ENCODE data around the gene CCDC17. TPM values are rescaled to one million over a fixed set of nuclear protein-coding genes. Genes with fewer than 3 reads are reported as not detected.

Gene CCDC17
- 1 to 10 TPM in 1 of 2 experiments, under 1 TPM in 1; 0.62 to 1.0 TPM for total RNA-seq

DNA sequence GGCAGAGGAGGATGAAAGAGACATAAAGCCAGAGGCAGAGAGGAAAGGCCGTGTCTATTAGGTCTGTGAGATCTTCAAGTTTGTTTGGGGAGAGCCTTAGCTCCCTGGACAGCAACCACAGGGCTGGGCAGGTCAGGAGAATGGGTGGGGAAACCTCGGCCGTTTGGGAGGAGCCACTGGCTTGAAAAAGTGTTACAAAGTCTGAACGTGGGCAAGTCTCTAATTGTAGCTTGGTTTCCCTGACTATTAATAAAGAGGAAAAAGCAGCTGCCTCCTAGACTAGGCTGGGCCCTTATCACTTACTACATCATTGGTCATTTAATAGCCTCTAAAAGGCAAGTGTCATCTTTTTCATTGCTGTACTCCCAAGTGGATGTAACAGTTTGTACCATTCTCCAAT, at the start of gene CCDC17:
CCDC17 (minus strand) TSS at position 83 of the 400 bp plus-strand sequence. CDS start 145 bp downstream, outside the sequence.
- no peak for DNase-seq
- CTCF ChIA-PET = no interaction called here
- H3K4me1 Mint-ChIP-seq (ENCODE audit: low read depth) = peaks cover 2% of the 10 kb centered on the region
- H3K27ac Mint-ChIP-seq = peak within 1 kb of the TSS; percentile 63
- H3K27me3 Mint-ChIP-seq (ENCODE audit: low read depth) = no peaks in the 10 kb centered on the region
- intact Hi-C loops (cut with micrococcal nuclease) = no loop called here
- H3K36me3 Mint-ChIP-seq (ENCODE audit: low read depth) = peaks cover 20% of the 10 kb centered on the region
- no peaks in the 10 kb centered on the region for H3K9me3 Mint-ChIP-seq
- no peak within 1 kb of the TSS for H3K4me3 Mint-ChIP-seq

DNA sequence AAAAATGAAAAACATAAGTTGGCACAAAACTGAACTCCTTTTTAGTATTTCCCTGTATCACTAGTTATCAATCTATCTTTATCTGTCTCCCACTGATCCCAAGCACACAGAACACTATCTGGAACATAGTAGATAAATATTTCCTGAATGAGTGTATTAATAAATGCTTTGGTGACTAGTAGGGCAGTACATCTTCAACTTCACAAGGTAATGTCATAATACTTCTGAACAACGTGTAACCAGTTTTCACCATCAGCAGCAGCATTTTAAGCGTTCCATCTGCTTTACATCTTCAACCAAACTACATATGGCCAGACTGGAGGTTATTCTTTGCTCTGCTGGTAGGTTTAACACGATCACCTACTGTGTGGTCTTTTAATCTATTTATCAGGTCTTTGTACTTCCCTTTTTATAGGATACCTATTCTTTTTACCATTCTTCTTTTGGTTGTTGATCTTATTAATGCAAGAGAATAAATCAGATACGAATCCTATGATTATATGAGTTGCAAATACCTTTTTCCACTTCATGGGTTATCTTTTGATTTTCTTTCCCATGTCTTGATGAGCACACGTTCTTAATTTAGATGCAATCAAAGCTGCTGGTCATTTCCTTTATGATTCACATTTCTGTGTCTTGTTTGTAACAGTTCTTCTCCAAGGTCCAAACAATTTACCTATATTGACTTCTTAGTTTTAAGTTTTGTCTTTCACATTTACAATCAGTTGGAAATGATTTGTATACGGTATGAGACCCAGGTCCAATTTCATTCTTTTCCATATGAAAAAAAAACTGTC, 46.2 kb upstream of the CCDC17 start:
- Mint-ChIP-seq H3K4me3 (no peak overlapping the region), H3K27ac (peak overlapping the region; percentile 30), H3K9me3 (no peaks in the 10 kb centered on the region), H3K36me3 (ENCODE audit: low read depth) (peaks cover 12% of the 10 kb centered on the region), H3K27me3 (ENCODE audit: low read depth) (no peaks in the 10 kb centered on the region), H3K4me1 (ENCODE audit: low read depth) (peaks cover 57% of the 10 kb centered on the region)
- intact Hi-C loops (cut with micrococcal nuclease) = no loop called here
- DNase-seq = no peak
- CTCF ChIA-PET = no interaction called here

DNA sequence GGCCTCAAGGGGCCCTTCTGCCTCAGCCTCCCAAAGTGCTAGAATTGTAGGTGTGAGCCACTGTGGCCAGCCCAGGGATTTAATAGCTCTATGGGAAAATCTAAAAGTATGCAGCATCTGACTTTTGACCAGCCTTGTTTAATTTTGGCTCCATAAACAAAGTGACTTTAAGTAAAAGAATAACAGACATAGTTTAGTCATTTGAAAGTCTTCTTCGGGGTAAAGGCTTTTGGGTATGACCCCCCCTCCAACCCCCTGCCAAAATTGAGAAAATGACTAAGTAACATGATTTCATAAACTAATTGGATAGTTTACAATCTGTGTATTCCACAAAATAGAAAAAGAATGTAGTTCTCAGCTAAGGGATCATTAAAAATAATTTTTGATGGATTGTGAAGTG, 45.5 kb upstream of the CCDC17 start:
- CTCF ChIA-PET = no interaction called here
- intact Hi-C loops (cut with micrococcal nuclease) = no loop called here
- Mint-ChIP-seq H3K27me3 (ENCODE audit: low read depth) (no peaks in the 10 kb centered on the region), H3K4me1 (ENCODE audit: low read depth) (peaks cover 54% of the 10 kb centered on the region), H3K27ac (no peak overlapping the region), H3K9me3 (no peaks in the 10 kb centered on the region), H3K36me3 (ENCODE audit: low read depth) (peaks cover 11% of the 10 kb centered on the region), H3K4me3 (no peak overlapping the region)
- no peak for DNase-seq

DNA sequence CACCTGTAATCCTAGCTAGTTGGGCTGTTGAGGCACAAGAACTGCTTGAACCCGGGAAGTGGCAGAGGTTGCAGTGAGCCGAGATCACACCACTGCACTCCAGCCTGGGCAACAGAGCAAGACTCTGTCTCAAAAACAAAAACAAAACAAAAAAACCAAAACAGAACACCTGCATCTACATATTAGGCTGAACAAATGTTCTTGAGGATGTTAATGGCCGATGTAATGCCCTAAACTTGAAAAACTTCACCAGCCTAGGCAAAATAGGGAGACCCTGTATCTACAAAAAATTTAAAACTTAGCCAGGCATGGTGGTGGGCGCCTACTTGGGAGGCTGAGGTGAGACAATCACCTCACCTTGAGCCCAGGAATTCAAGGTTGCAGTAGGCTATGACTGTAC, 44.7 kb upstream of the CCDC17 start:
- peaks cover 49% of the 10 kb centered on the region for H3K4me1 Mint-ChIP-seq (ENCODE audit: low read depth)
- CTCF ChIA-PET = no interaction called here

DNA sequence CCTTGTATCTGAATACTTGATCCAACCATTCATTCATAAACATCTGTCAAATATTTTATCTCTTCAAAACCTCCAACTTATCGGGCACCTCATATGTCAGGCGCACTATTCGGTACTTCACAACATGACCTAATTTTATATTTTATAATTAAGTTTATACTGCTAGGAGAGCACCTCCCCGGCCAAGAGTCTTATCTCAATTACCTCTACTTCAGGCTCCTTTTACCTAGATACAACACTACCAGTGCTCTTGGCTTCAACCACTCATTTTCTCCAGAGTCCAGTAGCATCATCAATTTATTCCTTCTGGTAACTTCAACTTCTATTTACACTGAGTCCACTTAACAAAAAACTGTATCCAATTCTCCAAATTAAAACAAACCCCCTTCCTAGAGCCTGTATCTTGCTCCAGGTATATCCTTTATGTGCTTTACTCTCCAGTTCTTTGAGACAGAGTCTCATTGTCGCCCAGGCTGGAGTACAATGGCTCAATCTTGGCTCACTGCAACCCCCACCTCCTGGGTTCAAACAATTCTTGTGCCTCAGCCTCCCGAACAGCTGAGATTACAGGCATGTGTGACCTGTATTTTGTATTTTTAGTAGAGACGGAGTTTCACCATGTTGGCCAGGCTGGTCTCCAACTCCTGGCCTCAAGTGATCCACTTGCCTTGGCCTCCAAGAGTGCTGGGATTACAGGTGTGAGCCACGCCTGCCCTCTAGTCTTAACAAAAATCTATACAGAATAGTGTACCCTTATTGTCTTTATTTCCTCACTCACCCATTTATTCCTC, 43.7 kb upstream of the CCDC17 start:
- Mint-ChIP-seq H3K4me3 (no peak overlapping the region), H3K27ac (no peak overlapping the region)
- no peak for DNase-seq

More for the DNA sequence above, 44.7 kb upstream of the CCDC17 start:
- Mint-ChIP-seq H3K27me3 (ENCODE audit: low read depth) (no peaks in the 10 kb centered on the region), H3K4me3 (no peak overlapping the region), H3K36me3 (ENCODE audit: low read depth) (peaks cover 10% of the 10 kb centered on the region), H3K27ac (no peak overlapping the region), H3K9me3 (no peaks in the 10 kb centered on the region)
- no peak for DNase-seq
- intact Hi-C loops (cut with micrococcal nuclease) = no loop called here

DNA sequence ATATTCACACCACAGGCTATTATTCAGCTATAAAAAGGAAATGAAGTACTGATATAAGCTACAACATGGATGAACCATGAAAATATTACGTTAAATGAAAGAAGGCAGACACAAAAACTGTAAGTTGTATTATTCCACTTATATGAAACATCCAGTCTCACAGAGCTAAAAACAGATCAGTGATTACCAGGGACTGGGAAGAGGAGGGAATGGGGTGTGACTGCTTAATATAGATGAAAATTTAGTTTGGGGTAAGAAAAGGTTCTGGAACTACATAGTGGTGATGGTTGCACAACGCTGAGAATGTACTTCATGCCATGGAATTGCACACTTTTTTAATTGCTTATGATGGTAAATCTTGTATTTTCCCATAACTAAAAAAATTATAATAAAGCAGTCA, 43.0 kb upstream of the CCDC17 start:
- no peak for DNase-seq
- intact Hi-C loops (cut with micrococcal nuclease) = no loop called here
- no peaks in the 10 kb centered on the region for H3K27me3 Mint-ChIP-seq (ENCODE audit: low read depth)
- no peak overlapping the region for H3K4me3 Mint-ChIP-seq
- H3K9me3 Mint-ChIP-seq = no peaks in the 10 kb centered on the region
- peaks cover 43% of the 10 kb centered on the region for H3K4me1 Mint-ChIP-seq (ENCODE audit: low read depth)
- H3K36me3 Mint-ChIP-seq (ENCODE audit: low read depth) = peaks cover 6% of the 10 kb centered on the region
- CTCF ChIA-PET = no interaction called here
- no peak overlapping the region for H3K27ac Mint-ChIP-seq

More for the DNA sequence above, 43.7 kb upstream of the CCDC17 start:
- Mint-ChIP-seq H3K4me1 (ENCODE audit: low read depth) (peaks cover 45% of the 10 kb centered on the region), H3K27me3 (ENCODE audit: low read depth) (no peaks in the 10 kb centered on the region), H3K36me3 (ENCODE audit: low read depth) (peaks cover 6% of the 10 kb centered on the region), H3K9me3 (no peaks in the 10 kb centered on the region)
- CTCF ChIA-PET = no interaction called here
- intact Hi-C loops (cut with micrococcal nuclease) = no loop called here

DNA sequence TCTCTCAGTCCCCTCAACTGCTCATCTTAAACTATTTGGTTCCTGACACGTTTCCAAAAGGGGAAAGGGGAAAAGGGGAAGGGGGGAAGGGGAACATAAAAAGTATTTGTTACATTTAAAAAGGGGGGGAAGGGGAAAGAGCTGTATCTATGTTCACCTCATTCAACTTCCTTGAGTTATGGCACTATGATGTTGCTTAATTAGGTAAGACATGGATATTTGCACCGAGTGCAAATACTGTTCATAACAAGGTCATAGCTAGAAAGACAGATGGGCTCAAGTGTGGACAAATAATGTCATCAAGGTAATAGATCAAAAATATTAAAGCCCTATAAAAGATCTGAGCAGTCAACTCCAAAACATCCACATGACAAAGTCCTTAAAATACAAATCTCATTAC, 36.5 kb upstream of the CCDC17 start:
- intact Hi-C loops (cut with micrococcal nuclease) = no loop called here
- Mint-ChIP-seq H3K4me3 (no peak overlapping the region), H3K27ac (no peak overlapping the region), H3K27me3 (ENCODE audit: low read depth) (no peaks in the 10 kb centered on the region), H3K4me1 (ENCODE audit: low read depth) (peaks cover 9% of the 10 kb centered on the region), H3K36me3 (ENCODE audit: low read depth) (peaks cover 18% of the 10 kb centered on the region), H3K9me3 (no peaks in the 10 kb centered on the region)
- CTCF ChIA-PET = no interaction called here
- no peak for DNase-seq

DNA sequence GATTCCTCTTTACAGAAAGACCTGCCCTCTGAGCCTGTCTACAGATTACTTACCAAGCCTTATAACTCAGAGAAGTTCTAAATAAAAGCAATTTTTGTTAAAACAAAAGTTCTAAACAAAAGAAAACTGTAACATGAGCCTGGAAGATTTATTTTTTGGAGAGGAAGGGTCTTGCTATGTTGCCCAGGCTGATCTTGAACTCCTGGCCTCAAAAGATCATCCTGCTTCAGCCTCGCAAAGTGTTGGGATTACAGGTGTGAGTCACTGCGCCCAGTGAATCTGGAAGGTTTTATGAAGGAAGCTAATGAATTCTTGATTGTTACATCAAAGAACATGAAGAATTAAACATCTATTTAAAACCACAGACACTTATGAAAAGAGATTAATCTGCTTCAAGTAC, 35.4 kb upstream of the CCDC17 start:
- CTCF ChIA-PET = no interaction called here
- H3K27me3 Mint-ChIP-seq (ENCODE audit: low read depth) = no peaks in the 10 kb centered on the region
- no peak overlapping the region for H3K4me3 Mint-ChIP-seq

DNA sequence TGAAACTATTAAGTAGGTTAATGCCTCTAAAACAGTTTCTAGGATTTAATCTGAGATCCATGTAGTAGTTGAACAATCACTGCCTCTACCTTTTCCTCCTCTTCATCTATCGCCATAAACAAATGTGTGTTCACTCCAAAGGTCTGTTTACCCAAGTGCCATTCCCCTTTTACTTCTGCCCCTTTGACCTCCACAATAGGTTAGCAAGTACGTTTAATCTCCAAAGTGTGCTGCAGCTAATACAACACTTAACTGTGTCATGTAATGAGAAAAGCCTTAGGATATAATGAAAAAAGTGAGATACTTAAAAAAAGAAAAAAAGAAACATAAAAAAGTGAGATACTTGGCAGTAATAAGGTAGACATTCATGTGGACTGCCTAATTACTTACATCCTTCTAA, 34.3 kb upstream of the CCDC17 start:
- no peak overlapping the region for H3K4me3 Mint-ChIP-seq
- H3K36me3 Mint-ChIP-seq (ENCODE audit: low read depth) = peaks cover 23% of the 10 kb centered on the region
- peaks cover 12% of the 10 kb centered on the region for H3K4me1 Mint-ChIP-seq (ENCODE audit: low read depth)
- no peaks in the 10 kb centered on the region for H3K9me3 Mint-ChIP-seq
- CTCF ChIA-PET = no interaction called here
- intact Hi-C loops (cut with micrococcal nuclease) = no loop called here
- H3K27me3 Mint-ChIP-seq (ENCODE audit: low read depth) = no peaks in the 10 kb centered on the region
- DNase-seq = no peak
- H3K27ac Mint-ChIP-seq = no peak overlapping the region

More for the DNA sequence above, 35.4 kb upstream of the CCDC17 start:
- Mint-ChIP-seq H3K27ac (no peak overlapping the region), H3K36me3 (ENCODE audit: low read depth) (peaks cover 23% of the 10 kb centered on the region), H3K4me1 (ENCODE audit: low read depth) (peaks cover 15% of the 10 kb centered on the region), H3K9me3 (no peaks in the 10 kb centered on the region)
- intact Hi-C loops (cut with micrococcal nuclease) = no loop called here
- no peak for DNase-seq

DNA sequence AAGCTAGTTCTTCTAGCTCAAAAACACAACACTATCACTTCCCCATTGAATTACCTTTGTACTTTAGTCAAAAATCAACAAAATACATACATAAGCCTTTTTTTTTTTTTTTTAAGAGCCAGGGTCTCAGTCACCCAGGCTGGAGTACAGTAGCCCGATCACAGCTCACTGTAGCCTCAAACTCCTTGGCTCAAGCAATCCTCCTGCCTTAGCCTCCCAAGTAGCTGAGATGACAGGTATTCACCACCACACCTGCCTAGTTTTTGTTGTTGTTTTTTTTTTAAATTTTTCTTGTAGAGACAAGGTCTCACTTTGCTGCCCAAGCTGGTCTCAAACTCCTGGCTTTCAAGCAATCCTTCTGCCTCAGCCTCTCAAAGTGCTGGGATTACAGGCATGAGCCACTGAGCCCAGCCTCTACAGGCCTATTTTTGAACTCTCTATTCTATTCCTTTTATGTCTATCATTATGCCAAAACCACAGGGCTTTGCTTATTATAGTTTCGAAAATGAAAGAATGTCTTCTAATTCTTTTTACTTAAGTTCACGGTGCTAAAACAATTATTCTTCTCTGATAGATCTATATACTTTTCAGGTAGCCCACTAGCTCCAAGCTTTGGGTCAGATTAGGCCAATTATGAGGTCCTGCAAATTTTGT, 32.8 kb upstream of the CCDC17 start:
- Mint-ChIP-seq H3K4me3 (no peak overlapping the region), H3K36me3 (ENCODE audit: low read depth) (peaks cover 26% of the 10 kb centered on the region), H3K27ac (no peak overlapping the region), H3K27me3 (ENCODE audit: low read depth) (no peaks in the 10 kb centered on the region), H3K4me1 (ENCODE audit: low read depth) (peaks cover 10% of the 10 kb centered on the region), H3K9me3 (no peaks in the 10 kb centered on the region)
- intact Hi-C loops (cut with micrococcal nuclease) = no loop called here
- DNase-seq = no peak
- CTCF ChIA-PET = interaction anchor here (0.6 to 1.3 kb wide), 4 partner anchors 13 to 70 kb away, joined by 3 to 9 read pairs (median 4); no protein-coding TSS in a partner anchor

DNA sequence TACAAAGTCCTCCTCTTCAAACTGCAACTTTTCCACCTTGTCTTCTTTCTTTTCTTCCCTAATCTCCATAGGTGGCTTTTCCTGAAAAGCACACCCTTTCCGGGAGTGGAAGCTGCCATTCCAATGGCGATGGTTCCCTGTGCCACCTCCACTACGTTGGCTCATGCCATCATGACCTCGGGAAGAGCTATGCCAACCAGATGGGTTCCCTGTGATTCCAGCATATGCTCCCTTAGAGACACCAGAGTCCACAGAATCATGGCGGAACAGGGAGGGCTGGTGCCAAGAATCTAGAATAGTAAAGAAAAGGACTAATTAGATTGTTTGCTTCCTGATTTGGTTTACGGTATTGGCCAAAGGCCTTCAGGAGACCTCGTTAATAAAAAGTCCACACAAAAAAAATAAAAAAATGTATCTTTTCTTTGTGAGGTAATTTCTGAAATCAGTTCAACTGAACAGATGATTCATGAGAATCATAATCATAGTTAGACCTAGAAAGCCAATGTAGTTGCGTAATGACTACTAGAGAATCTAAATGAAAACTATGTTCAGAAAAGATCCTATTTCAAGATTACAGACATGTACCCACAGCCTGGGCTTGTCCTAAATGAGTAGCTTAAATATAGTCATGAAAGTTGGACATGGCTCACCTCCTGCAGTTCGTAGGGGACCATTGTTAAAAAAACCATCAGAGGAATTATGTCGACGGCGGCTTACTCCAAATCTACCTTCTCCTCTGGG, 30.9 kb upstream of the CCDC17 start:
- no peaks in the 10 kb centered on the region for H3K27me3 Mint-ChIP-seq (ENCODE audit: low read depth)
- peak overlapping the region; percentile 19 for H3K27ac Mint-ChIP-seq
- H3K9me3 Mint-ChIP-seq = no peaks in the 10 kb centered on the region
- H3K4me3 Mint-ChIP-seq = no peak overlapping the region
- no peak for DNase-seq
- peaks cover 10% of the 10 kb centered on the region for H3K4me1 Mint-ChIP-seq (ENCODE audit: low read depth)
- peaks cover 26% of the 10 kb centered on the region for H3K36me3 Mint-ChIP-seq (ENCODE audit: low read depth)
- CTCF ChIA-PET = no interaction called here
- intact Hi-C loops (cut with micrococcal nuclease) = loop anchor here (5.0 kb wide), 2 partner anchors 33 to 47 kb away; partner anchors contain the start of genes GPBP1L1 and TMEM69

Data from activated naive CD4-positive, alpha-beta T cell treated with anti-CD3 and anti-CD28 coated beads for 36 hours (primary cell).